Lung (tissue), 12 donors: ENCODE data around the gene ACAA1. TPM values are rescaled to one million over a fixed set of nuclear protein-coding genes. Genes with fewer than 3 reads are reported as not detected.

Experiments used
- ATAC-seq: fragments of 200-7000 bp; cut with Tn5 transposase; one replicate; pipeline ENCODE4 v1.9.1; 2020; ENCODE audit warnings: moderate number of reproducible peaks; ENCODE audit not compliant: insufficient read depth, low FRiP score
- DNase-seq, 3 donors: peaks; one replicate each; pipeline ENCODE4 v3.0.0-alpha.2; 2013 to 2017
- H3K27ac ChIP-seq, 2 donors: one replicate each; pipeline ENCODE4 v1.5.1; 2013; ENCODE audit warnings: mild to moderate bottlenecking in 2 of 2, moderate library complexity in 2 of 2, control low read depth in 1 of 2, inconsistent platforms in 1 of 2, low read depth in 1 of 2, low read length in 1 of 2
- H3K27me3 ChIP-seq, 3 donors: one replicate each; pipeline ENCODE4 v1.5.1; 2013; ENCODE audit warnings: low read length in 2 of 3; ENCODE audit not compliant: control insufficient read depth in 3 of 3, insufficient read depth in 3 of 3
- H3K36me3 ChIP-seq, 4 donors: one replicate each; pipeline ENCODE4 v1.5.1; 2013; ENCODE audit warnings: low read length in 4 of 4, mild to moderate bottlenecking in 1 of 4, moderate library complexity in 1 of 4; ENCODE audit not compliant: control insufficient read depth in 4 of 4, insufficient read depth in 4 of 4
- H3K4me1 ChIP-seq, 5 donors: one replicate each; pipeline ENCODE4 v1.5.1; 2013; ENCODE audit warnings: low read length in 5 of 5, mild to moderate bottlenecking in 2 of 5, moderate library complexity in 1 of 5; ENCODE audit not compliant: control insufficient read depth in 5 of 5, insufficient read depth in 5 of 5
- H3K4me3 ChIP-seq: one replicate; pipeline ENCODE4 v1.5.1; 2013; ENCODE audit warnings: mild to moderate bottlenecking, control low read depth, moderate library complexity
- H3K9ac ChIP-seq, 2 donors: one replicate each; pipeline ENCODE4 v1.5.1; 2013; ENCODE audit warnings: low read length in 2 of 2, control low read depth in 1 of 2; ENCODE audit not compliant: insufficient read depth in 1 of 2
- H3K9me3 ChIP-seq, 4 donors: one replicate each; pipeline ENCODE4 v1.5.1; 2013; ENCODE audit warnings: low read length in 3 of 4, mild to moderate bottlenecking in 1 of 4, moderate library complexity in 1 of 4; ENCODE audit not compliant: control insufficient read depth in 4 of 4, insufficient read depth in 3 of 4
- WGBS, 2 donors: extraction: QIAGEN DNeasy Blood & Tissue Kit; methylation state at CpG; one replicate each; pipeline ENCODE4 v1.1.7; 2013; 5-methylcytosine and 5-hydroxymethylcytosine counted together
- polyA plus RNA-seq, 2 donors: library from polyadenylated mRNA; stranded (reverse); fragments of 200-250 nt; gene quantifications; one replicate each; pipeline ENCODE4 v1.2.1, GENCODE V29; 2013
- total RNA-seq, 2 donors: library from RNA; depleted of rRNA in 1 of 2; stranded (reverse); fragments of >200 nt in 1 of 2; gene quantifications; one replicate each; pipeline ENCODE4 v1.2.1, GENCODE V29; 2014 to 2021
- TF ChIP-seq, protein P1 (sequence below): IDR thresholded peaks from 2 replicates; pipeline ENCODE4 v1.5.1; 2012; ENCODE audit warnings: mild to moderate bottlenecking; ENCODE audit errors: control extremely low read depth, extremely low read depth
- donor health status: control.
- donor health status: control.
- donor health status: Bipolar disorder and iron deficiency.
- donor health status: healthy.
- donor health status: DM: yes; HTN: yes; CAD: no.

ACAA1 gene
- total and polyA plus RNA-seq, 4 donors: 50.1 to 112 (median 89.0) TPM

DNA sequence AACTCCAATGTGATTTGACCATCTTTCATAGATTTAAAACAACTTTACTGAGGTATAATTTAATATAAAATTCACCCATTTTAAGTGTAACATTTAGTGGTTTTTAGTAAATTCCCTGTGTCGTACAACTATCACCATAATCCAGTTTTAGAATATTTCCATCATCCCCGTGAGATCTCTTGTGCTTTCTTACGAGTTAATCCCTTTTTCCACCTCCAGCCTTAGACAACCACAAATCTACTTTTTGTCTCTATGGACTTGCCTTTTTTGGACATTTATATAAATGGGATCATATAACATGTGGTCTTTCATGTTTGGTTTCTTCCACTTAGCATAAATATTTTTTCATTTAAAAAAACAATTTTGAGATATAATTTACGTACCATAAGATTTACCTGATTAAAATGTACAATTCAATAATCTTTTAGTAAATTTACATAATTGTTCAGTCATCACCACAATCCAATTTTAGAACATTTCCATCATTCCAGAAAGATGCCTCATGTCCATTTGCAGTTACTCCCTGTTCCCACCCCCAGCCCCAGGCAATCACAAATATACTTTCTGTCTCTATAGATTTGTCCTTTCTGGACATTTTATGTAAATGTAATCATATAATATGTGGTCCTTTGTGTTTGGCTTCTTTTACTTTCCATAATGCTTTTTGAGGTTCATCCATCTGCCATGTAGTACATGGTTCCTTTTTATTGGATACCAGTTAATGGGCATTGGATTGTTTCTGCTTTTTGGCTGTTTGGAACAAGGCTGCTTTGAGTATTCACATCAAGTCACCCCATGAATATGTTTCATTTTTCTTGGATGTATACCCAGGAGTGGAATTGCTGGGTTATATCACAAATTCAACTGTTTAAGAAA is 31.5 kb upstream of the ACAA1 start:
- H3K4me1 ChIP-seq: peaks cover 0 to 11% (median 5%) of the 10 kb centered on the region in 5 donors
- no peak for ATAC-seq
- no peak for DNase-seq
- no peak overlapping the region for H3K4me3 ChIP-seq
- H3K27ac ChIP-seq: no peak overlapping the region
- TF ChIP-seq, protein P1, sequence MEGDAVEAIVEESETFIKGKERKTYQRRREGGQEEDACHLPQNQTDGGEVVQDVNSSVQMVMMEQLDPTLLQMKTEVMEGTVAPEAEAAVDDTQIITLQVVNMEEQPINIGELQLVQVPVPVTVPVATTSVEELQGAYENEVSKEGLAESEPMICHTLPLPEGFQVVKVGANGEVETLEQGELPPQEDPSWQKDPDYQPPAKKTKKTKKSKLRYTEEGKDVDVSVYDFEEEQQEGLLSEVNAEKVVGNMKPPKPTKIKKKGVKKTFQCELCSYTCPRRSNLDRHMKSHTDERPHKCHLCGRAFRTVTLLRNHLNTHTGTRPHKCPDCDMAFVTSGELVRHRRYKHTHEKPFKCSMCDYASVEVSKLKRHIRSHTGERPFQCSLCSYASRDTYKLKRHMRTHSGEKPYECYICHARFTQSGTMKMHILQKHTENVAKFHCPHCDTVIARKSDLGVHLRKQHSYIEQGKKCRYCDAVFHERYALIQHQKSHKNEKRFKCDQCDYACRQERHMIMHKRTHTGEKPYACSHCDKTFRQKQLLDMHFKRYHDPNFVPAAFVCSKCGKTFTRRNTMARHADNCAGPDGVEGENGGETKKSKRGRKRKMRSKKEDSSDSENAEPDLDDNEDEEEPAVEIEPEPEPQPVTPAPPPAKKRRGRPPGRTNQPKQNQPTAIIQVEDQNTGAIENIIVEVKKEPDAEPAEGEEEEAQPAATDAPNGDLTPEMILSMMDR: no peak
- no peak overlapping the region for H3K9ac ChIP-seq
- no peaks in the 10 kb centered on the region for H3K27me3 ChIP-seq
- no peaks in the 10 kb centered on the region for H3K9me3 ChIP-seq
- WGBS, 2 donors: 96 to 97% methylated on average over 4 of the region's 4 CpGs
- no peaks in the 10 kb centered on the region for H3K36me3 ChIP-seq

DNA sequence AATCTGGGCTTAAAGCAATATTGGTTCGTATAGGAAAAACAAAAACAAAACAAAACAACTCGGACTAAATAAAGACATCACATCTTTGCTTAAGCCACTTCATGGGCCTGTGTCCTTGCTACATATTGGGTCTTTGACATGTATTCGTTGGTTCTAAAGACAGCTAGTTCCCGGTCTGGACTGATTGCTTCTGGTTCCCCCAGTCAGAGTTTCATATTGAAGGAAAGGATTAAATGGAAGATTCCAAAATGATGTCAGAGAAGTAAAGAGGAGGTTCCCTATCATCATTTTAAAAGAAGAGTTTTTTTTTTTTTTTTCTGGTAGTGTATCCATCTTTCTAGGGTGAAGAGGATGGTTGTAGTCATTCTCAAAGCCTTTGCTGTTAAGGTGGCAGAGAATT is 30.7 kb upstream of the ACAA1 start:
- TF ChIP-seq, protein P1: no peak
- Histone ChIP-seq H3K36me3 (no peaks in the 10 kb centered on the region), H3K4me1 (peaks cover 0 to 11% (median 5%) of the 10 kb centered on the region in 5 donors), H3K9me3 (no peaks in the 10 kb centered on the region), H3K27me3 (no peaks in the 10 kb centered on the region), H3K4me3 (no peak overlapping the region), H3K9ac (no peak overlapping the region), H3K27ac (no peak overlapping the region)
- ATAC-seq (no peak), DNase-seq (no peak)
- 84 to 86% methylated on average over 4 of the region's 4 CpGs for WGBS, 2 donors

DNA sequence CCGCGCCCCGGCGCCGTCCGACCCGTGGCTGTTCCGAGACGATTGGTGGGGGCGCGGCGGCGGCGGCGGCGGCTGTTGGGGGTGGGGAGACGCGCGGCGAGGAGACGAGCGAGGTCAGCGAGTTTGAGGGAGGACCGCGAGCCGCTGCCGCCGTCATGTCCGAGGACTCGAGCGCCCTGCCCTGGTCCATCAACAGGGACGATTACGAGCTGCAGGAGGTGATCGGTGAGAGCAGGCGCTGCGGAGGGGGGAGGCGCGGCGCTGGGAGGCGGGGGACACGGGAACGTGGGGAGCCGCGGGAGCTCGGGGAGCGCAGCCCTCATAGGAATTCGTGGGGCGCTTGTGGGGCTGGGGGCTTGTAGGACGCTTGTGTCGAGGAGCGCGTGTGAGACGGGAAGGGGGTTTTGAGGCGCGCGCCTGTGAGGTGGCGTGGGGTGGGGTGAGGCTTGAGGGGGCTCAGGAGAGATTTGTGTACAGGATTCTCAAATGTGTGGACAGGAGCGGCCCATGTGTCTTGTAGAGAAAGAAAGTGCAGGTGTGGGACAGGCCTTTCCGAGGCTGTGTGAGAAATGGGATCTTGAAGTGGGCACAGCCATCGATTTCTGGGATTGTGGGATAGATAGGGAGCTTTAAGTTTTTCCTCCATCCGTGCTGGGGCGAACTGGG is 28.9 kb upstream of the ACAA1 start:
- ATAC-seq (no peak), DNase-seq (no peak)
- TF ChIP-seq, protein P1: no peak
- H3K36me3 ChIP-seq: no peaks in the 10 kb centered on the region
- H3K4me3 ChIP-seq: peak overlapping the region; percentile 77
- WGBS, 2 donors: 1% methylated on average over 46 to 62 of the region's 62 CpGs
- H3K9me3 ChIP-seq: no peaks in the 10 kb centered on the region
- peak overlapping the region; percentile 64 to 79 for H3K9ac ChIP-seq
- H3K27ac ChIP-seq: peak overlapping the region; percentile 85 to 95
- no peaks in the 10 kb centered on the region for H3K27me3 ChIP-seq
- H3K4me1 ChIP-seq: peaks cover 0 to 11% (median 5%) of the 10 kb centered on the region in 5 donors
